ENCODE data around the gene GTF3C2. TPM values are rescaled to one million over a fixed set of nuclear protein-coding genes. Genes with fewer than 3 reads are reported as not detected.
"Not testable (repeated sequence)": the region's sequence is repeated elsewhere in the genome, so short reads cannot be mapped to it uniquely, and the experiment has no call there.

GTF3C2 gene
- total and polyA plus RNA-seq, 11 donors = 17.8 to 42.6 (median 24.1) TPM

DNA sequence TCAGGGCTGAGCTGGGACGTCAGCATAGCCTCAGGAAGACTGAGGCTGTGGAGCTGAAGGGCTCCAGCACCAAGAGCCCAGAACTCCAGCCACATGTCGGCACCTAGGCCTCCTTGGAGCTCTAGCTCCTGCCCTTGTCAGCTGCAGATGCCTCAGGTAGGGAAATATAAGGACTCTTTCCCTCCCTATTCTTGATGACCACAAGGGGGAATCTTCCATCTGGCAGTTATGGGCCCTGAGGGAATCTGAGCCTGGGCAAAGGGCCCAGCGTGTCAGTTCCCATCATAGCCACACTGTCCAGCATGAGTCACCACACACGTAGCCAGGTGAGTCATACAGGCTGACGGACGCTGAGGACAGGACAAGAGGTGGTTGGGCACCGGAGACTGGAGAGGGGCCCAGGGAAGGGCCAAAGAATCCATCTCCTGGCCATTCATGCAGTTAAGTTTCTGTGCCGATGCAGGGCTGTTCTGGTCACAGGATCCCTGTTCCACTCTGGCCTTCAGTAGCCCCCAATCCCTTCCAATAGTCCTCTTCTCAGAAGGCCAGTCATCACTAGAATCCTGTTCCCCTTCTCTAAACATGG is 35.5 kb downstream of the GTF3C2 start:
- Histone ChIP-seq H3K4me3 (peak overlapping the region in 1 of 12 donors; percentile 27), H3K9me3 (no peaks in the 10 kb centered on the region), H3K4me1 (peaks cover 4 to 46% (median 23%) of the 10 kb centered on the region in 12 donors), H3K36me3 (peaks cover 0 to 15% (median 6%) of the 10 kb centered on the region in 9 donors), H3K27ac (peak overlapping the region in 11 of 12 donors; percentile 24 to 99 (median 92)), H3K27me3 (no peaks in the 10 kb centered on the region)
- intact Hi-C loops (cut with DNase I) = loop anchor here in 3 of 10 donors (5.0 kb wide), 2 partner anchors 36 to 51 kb away; partner anchors contain the start of genes GTF3C2 (in 2 of the 3), EIF2B4 (in 1 of the 3) and SNX17 (in 1 of the 3)
- peak; percentile 68 to 93 (median 78) for DNase-seq
- TF ChIP-seq POLR2A (IDR thresholded peaks at IDR 0.05) = peak in 1 of 2 donors; percentile 41
- TF ChIP-seq, protein P1, sequence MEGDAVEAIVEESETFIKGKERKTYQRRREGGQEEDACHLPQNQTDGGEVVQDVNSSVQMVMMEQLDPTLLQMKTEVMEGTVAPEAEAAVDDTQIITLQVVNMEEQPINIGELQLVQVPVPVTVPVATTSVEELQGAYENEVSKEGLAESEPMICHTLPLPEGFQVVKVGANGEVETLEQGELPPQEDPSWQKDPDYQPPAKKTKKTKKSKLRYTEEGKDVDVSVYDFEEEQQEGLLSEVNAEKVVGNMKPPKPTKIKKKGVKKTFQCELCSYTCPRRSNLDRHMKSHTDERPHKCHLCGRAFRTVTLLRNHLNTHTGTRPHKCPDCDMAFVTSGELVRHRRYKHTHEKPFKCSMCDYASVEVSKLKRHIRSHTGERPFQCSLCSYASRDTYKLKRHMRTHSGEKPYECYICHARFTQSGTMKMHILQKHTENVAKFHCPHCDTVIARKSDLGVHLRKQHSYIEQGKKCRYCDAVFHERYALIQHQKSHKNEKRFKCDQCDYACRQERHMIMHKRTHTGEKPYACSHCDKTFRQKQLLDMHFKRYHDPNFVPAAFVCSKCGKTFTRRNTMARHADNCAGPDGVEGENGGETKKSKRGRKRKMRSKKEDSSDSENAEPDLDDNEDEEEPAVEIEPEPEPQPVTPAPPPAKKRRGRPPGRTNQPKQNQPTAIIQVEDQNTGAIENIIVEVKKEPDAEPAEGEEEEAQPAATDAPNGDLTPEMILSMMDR (IDR thresholded peaks at IDR 0.05) = peak in 11 of 12 donors; percentile 15 to 56 (median 29)
- peak; percentile 76 to 82 (median 80) for ATAC-seq
- WGBS, 4 donors = 24 to 67% (median 39%) methylated on average over 3 to 8 of the region's 8 CpGs

DNA sequence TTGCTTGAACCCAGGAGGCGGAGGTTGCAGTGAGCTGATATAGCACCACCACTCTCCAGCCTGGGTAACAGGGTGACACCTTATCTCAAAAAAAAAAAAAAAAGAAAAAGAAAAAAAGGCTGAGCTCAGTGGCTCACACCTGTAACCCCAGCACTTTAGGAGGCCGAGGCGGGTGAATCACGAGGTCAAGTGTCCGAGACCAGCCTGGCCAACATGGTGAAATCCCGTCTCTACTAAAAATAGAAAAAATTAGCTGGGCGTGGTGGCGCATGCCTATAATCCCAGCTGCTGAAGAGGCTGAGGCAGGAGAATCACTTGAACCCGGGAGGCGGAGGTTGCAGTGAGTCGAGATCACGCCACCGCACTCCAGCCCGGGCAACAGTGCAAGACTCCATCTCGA is 36.7 kb downstream of the GTF3C2 start:
- intact Hi-C loops (cut with DNase I) = loop anchor here in 3 of 10 donors (5.0 kb wide), 2 partner anchors 37 to 52 kb away; partner anchors contain the start of genes GTF3C2 (in 2 of the 3), EIF2B4 (in 1 of the 3) and SNX17 (in 1 of the 3)
- H3K9me3 ChIP-seq, DNase-seq, H3K27me3 ChIP-seq, ATAC-seq, H3K4me3 ChIP-seq: not testable (repeated sequence)
- H3K36me3 ChIP-seq = peaks cover 0 to 18% (median 4%) of the 10 kb centered on the region in 9 donors
- WGBS, 4 donors = 87 to 95% (median 92%) methylated on average over 15 of the region's 15 CpGs
- peak overlapping the region in 1 of 12 donors; percentile 96 for H3K27ac ChIP-seq
- H3K4me1 ChIP-seq = peaks cover 4 to 48% (median 23%) of the 10 kb centered on the region in 12 donors

DNA sequence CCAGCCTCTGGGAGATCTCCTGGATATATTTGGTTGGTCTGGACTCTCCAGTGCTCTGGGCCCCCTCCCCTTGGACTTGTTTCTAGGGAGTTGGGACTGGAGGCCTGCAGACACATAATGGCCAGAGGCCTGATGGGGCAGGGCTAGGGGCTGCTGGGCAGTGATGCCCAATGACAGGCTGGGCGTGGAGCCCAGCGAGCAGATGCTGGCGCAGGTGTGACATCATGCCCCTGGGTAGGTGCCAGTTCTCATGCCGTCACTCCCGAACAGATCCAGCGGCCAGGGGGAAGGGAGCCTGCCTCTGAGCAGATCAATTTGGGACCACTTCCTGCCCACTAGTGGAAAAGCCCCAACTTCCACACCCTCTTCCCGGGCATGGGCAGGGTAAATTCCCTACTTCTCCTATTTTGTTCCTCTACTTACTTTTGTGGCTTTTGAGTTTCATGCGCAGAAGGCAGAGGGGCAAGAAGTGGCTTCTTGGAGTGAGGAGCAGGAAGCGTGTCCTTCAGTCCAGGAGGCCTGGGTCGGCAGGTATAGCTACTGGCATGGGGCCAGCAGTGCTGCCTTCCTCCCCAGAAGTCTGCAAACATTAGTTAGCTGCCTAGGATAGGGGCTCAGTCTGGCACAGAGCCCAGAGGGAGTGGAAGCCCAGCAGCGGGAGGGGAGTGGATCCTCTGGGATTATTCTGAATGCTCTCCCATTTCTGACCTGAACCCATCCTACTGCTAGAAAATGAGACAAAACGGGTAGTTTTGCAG is 39.7 kb downstream of the GTF3C2 start:
- no peak overlapping the region for H3K4me3 ChIP-seq
- TF ChIP-seq, protein P1 (IDR thresholded peaks at IDR 0.05) = no peak
- no peak for TF ChIP-seq POLR2A (IDR thresholded peaks at IDR 0.05)
- ATAC-seq (peak; percentile 14 to 52 (median 37)), DNase-seq (peak in 3 of 5 donors; percentile 38 to 77 (median 57))
- H3K9me3 ChIP-seq = no peaks in the 10 kb centered on the region
- peaks cover 0 to 31% (median 9%) of the 10 kb centered on the region in 12 donors for H3K4me1 ChIP-seq
- peak overlapping the region in 2 of 12 donors; percentile 38 to 42 for H3K27ac ChIP-seq
- intact Hi-C loops (cut with DNase I) = no loop called here
- no peaks in the 10 kb centered on the region for H3K27me3 ChIP-seq
- WGBS, 4 donors = 68 to 77% (median 73%) methylated on average over 12 of the region's 12 CpGs
- H3K36me3 ChIP-seq = peaks cover 0 to 18% (median 4%) of the 10 kb centered on the region in 9 donors

DNA sequence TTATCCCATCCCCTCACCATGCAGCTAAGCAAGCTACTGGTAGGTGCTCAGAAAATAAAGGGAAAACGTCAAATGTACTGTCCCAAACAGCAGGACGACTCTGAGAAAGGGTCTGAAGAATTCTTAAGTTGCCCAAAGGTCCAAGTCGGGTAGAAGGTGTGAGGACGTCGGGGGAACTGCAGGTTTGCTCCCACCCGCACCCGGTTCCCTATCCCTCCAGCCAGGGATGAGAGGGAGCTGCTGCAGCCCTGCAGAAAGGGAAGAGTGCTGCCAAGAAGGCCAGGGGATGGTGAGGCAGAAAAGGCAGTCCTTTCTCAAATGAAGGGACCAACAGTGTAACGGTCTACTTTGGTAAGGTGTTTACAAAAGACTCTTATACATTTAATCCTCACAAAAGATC is 41.4 kb downstream of the GTF3C2 start:
- DNase-seq (no peak), ATAC-seq (no peak)
- intact Hi-C loops (cut with DNase I) = no loop called here
- H3K36me3 ChIP-seq = peaks cover 0 to 26% (median 9%) of the 10 kb centered on the region in 9 donors
- H3K27ac ChIP-seq = no peak overlapping the region
- H3K4me1 ChIP-seq = peaks cover 0 to 14% (median 0%) of the 10 kb centered on the region in 12 donors
- TF ChIP-seq POLR2A (IDR thresholded peaks at IDR 0.05) = no peak
- TF ChIP-seq, protein P1 (IDR thresholded peaks at IDR 0.05) = no peak
- H3K27me3 ChIP-seq = no peaks in the 10 kb centered on the region
- H3K4me3 ChIP-seq = no peak overlapping the region
- WGBS, 4 donors = 73 to 78% (median 74%) methylated on average over 8 of the region's 8 CpGs
- no peaks in the 10 kb centered on the region for H3K9me3 ChIP-seq

Measured in heart left ventricle (tissue), 16 donors.